GM12873 (cell line): Measurements from ENCODE around the gene UBE2L3.

ENCODE experiments used
- CTCF ChIP-seq: IDR thresholded peaks from 2 replicates; pipeline ENCODE4 v1.5.1; 2012; ENCODE audit warnings: low read depth, mild to moderate bottlenecking, moderate library complexity, low read length, control low read depth; ENCODE audit not compliant: insufficient read depth; ENCODE audit errors: missing control alignments

Gene UBE2L3

DNA sequence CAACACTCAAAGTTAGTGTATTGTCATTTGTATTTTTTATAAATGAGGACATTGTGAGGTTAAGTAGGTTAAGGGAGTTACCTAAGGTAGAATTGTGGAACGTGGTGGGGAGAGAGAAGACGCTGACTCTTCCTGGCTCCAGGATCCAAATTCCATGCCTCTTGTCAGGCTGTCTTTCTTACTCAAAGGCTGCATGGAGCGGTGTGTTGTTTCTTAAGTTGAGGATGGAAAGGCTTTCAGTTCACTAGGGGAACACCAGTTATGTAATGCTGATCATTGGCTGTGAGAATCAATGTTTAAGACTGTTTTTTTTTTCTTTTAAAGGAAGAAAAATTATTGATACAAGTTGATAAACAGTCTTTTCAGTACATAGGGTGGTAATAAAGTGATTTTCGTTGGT lies 2.9 kb downstream of the UBE2L3 start:
- TF ChIP-seq CTCF = no peak

DNA sequence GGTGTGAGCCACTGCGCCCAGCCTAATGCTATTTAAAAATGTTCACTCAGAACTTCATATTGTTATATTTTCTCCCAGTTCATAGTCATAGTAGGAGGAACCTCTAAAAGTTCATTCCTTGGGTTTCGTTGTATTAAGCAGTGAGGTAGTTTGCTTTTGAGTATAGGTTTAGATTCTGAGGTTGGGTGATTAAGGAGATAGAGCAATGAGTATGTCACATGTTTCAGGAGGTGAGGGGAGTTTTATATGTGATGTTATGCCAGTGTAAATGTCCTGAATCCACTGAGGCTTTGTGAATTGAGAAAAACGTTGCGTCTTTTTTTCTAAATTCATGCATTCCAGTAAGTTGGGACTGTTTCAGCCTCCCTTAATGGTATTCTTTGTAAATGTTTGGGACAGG lies 4.2 kb downstream of the UBE2L3 start:
- no peak for TF ChIP-seq CTCF

DNA sequence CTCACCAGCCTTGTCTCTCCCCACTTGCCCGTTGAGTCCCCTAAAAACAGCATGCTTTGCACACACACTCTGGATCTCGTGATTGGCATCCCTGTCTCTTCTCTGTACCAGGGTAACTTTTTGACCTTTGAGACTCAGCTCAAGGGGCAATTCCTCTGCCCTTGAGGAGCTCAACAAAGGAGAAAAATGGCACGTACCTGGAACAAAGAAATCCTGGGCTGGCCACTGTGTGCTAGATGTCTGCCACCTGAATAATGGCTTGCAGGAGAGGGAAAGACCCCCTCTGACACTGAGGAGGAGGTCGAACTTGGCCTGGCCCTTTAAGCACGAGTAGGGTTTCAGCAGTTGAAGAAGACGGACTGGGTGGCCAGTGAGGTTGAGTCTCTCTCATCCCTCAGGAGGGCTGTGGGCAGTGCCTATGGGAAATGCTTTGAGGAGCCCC lies 5.8 kb downstream of the UBE2L3 start:
- no peak for TF ChIP-seq CTCF

DNA sequence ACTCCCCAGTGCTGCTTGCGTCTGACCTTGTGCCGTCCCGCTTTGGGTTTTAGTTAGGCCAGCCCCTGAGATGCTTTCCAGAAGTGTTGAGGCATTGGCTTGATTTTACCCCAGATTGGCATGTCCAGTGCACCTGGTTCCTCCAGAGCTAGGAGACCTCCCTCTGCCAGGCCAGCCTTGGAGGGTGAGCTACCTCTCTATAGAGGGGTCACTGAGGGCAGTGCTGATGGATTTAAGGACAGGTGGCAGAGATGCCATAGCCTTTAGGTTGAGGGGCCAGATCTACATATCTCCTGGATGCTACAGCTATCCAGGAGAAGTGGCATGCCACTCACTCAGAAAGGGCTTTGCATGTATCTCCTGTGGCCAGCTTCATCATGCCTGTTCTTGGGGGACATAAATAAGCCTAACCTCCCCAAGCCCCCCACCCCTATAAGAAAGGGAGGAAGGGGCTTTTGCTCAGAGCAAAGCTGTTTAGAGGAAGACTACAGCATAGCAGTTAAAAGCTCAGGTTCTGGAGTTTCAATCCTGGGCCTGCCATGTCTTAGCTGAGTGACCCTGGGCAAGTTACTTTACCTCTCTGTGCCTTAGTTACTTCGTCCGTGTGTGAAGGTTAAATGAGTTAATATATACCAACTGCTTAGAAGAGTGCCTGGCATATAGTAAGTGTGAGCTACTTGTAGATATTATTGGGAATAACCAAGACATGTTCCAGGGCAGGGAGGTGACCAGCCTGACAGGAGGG lies 6.4 kb downstream of the UBE2L3 start:
- no peak for TF ChIP-seq CTCF

DNA sequence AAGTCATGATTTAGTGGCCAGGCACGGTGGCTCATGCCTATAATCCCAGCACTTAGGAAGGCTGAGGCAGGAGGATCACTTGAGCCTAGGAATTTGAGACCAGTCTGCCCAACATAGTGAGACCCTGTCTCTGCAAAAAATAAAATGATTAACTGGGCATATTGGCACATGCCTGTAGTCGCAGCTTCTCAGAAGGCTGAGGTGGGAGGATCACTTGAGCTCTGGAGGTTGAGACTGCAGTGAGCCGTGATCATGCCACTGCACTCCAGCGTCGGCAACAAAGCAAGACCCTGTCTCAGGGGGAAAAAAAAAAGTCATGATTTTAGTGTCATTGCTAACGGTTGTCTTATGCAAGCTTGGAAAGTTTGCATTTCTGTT lies 11.9 kb downstream of the UBE2L3 start:
- TF ChIP-seq CTCF = no peak

DNA sequence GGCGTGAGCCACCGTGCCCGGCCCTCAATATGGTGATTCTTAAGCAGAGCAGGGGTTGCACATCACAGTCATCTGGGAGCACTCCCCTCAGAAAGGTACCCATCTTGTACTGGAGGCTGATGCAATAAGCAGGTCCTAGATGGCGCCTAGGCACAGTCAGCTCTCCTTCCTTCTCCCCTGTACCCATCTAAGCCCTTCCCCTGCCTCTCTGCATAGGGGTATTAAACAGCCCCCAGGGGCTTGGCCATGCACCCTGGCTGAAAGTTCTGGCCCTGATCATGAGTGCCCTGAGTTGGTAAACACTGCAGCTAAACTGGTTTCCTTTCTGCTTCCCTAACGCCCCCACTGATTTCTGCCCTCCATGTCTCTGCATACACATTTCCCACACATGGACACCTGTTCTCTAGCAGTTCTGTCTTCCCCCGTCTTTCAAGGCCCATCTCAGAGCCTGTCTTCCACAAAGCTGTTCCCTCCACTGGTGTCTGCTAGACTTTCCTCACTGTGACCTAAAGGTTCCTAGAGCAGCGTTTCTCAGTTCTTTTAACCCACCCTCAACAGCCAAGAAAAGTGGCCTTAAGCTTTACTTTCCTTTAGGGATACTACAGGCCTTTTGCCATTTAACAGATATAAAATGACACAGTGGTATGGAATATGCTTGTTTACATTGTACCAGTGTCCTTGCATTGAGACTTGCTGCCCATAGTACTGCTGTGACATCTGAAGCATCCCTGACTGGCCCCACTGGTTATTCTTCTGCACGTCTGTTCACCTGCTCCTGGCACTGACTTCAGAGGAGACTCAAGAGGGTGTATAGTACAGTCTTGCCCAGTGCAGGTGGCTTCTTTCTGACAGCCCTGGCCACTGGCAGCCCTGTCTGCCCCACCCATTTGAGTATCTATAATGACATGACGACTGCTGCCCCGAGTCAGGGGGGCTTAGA lies 15.6 kb downstream of the UBE2L3 start:
- no peak for TF ChIP-seq CTCF

- no peak for TF ChIP-seq CTCF
Measured at GRCh38 chr22:21585389-21585788, 17.9 kb downstream of the UBE2L3 start.
